ENCODE measurements around the gene ATR. TPM values are rescaled to one million over a fixed set of nuclear protein-coding genes. Genes with fewer than 3 reads are reported as not detected.

Gene ATR
- total and polyA plus RNA-seq, 10 of the 15 experiments (the other 5 are each of a cell fraction or from before 2014, with no cell fraction given): 21.0 to 41.5 (median 30.1) TPM

DNA sequence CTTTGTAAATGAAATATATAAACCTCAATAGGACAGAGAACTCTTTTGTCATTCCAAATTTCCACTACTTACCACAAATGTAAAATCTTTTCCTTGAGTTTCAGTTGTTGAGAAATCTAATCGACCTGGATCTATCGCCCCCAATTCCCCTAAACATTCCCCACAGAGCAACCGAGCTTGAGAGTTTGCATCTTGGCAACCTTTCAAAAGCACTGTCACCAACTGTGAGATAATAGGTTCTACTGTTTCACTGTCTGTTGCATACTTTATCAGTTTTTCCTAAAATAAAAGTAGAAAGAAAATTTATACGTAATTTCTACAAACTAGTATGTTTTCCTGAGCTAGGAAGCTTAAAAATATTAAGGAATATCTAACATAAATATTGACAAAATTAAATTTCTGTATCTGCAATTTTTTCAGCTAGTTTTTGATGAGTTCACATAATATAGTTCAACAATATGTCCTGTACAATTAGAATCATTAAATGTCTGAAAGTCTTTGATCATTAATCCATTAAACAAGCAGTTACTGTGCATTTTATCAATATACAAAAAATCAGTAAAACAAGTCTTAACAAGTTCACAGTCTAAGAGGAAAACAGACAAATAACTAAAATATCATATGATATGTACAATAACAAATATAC is 54.5 kb downstream of the ATR start (continued):
- TF ChIP-seq, protein P1, sequence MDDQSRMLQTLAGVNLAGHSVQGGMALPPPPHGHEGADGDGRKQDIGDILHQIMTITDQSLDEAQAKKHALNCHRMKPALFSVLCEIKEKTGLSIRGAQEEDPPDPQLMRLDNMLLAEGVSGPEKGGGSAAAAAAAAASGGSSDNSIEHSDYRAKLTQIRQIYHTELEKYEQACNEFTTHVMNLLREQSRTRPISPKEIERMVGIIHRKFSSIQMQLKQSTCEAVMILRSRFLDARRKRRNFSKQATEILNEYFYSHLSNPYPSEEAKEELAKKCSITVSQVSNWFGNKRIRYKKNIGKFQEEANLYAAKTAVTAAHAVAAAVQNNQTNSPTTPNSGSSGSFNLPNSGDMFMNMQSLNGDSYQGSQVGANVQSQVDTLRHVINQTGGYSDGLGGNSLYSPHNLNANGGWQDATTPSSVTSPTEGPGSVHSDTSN (IDR thresholded peaks at IDR 0.05; ENCODE audit: insufficient replicate concordance, low read depth, low read length): no peak

DNA sequence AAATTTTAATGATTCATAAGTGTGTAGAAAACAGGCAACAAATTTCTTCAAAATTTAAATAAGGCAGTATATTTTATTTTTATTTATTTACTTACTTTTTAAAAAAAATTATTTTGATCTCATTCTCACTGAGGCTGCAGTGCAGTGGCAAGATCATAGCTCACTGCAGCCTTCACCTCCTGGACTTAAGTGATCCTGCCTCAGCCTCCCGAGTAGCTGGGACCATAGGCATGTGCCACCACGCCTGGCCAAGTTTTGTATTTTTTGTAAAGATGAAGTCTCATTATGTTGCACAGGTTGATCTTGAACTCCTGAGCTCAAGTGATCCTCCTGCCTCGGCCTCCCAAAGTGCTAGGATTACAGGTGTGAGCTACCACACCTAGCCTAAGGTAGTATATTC is 69.5 kb downstream of the ATR start:
- in situ Hi-C loops (cut with MboI): no loop called here
- peaks cover 0 to 13% of the 10 kb centered on the region in 2 experiments; a peak in 2 of 4 replicates for H3K36me3 ChIP-seq (ENCODE audit: control insufficient read depth in 2 of 2, insufficient read depth in 2 of 2, low read length in 1 of 2)
- H4K20me1 ChIP-seq (ENCODE audit: control insufficient read depth, insufficient read depth): no peaks in the 10 kb centered on the region
- peak overlapping the region; percentile 4; the same call in 1 of the 2 replicates for H3K27ac ChIP-seq (ENCODE audit: control insufficient read depth, insufficient read depth)
- H3K9me3 ChIP-seq (replicated peaks; ENCODE audit: control insufficient read depth, insufficient read depth, low read length): no peaks in the 10 kb centered on the region
- BruUV-seq (replicated peaks): no TSS peak
- WGBS (ENCODE audit: insufficient coverage, insufficient replicate concordance, low lambda C conversion rate, missing lambda C conversion rate): 95% methylated on average over 3 of the region's 3 CpGs
- intact Hi-C loops (cut with micrococcal nuclease; ENCODE audit: unreplicated experiment): no loop called here
- H3K4me3 ChIP-seq: no peak overlapping the region
- FAIRE-seq (no peak), DNase-seq (ENCODE audit: low read depth, low spot score) (no peak), ATAC-seq (peak; percentile 55)
- no peak for TF ChIP-seq PML (IDR thresholded peaks at IDR 0.05; ENCODE audit: low read length)
- ChIA-PET RAD21 (ENCODE audit: unreplicated experiment) (interaction anchor here (0.7 to 0.9 kb wide), 2 partner anchors 13 to 482 kb away, joined by 3 read pairs; no protein-coding TSS in a partner anchor), CTCF (interaction anchor here (0.9 kb wide), 1 partner anchor 9 kb away, joined by 3 read pairs; no protein-coding TSS in a partner anchor), POLR2A (interaction anchor here (0.5 to 0.7 kb wide), 3 partner anchors 11 to 57 kb away, joined by 3 to 8 read pairs (median 3); no protein-coding TSS in a partner anchor), SMC1A (ENCODE audit: uncharacterized antibody, unreplicated experiment) (interaction anchor here (1.6 to 3.2 kb wide), 2 partner anchors 10 to 12 kb away, joined by 5 to 14 read pairs; no protein-coding TSS in a partner anchor)
- no peaks in the 10 kb centered on the region for H3K79me2 ChIP-seq (ENCODE audit: control insufficient read depth, insufficient read depth, low read length)
- H3K4me2 ChIP-seq (ENCODE audit: control insufficient read depth, insufficient read depth): no peak overlapping the region; the same call in 1 of the 2 replicates
- H3K4me1 ChIP-seq (ENCODE audit: control insufficient read depth, insufficient read depth, low read length): no peaks in the 10 kb centered on the region
- H3K9ac ChIP-seq (ENCODE audit: control insufficient read depth, insufficient read depth, low read length): no peak overlapping the region
- no peak overlapping the region for H2AFZ ChIP-seq (ENCODE audit: control insufficient read depth, low read depth, low read length)
- no peaks in the 10 kb centered on the region for H3K27me3 ChIP-seq (replicated peaks in 1 of 2; ENCODE audit: control insufficient read depth in 2 of 2, insufficient read depth in 2 of 2, low read length in 1 of 2)
